ENCODE measurements around the gene GRAMD1B.

GRAMD1B gene

DNA sequence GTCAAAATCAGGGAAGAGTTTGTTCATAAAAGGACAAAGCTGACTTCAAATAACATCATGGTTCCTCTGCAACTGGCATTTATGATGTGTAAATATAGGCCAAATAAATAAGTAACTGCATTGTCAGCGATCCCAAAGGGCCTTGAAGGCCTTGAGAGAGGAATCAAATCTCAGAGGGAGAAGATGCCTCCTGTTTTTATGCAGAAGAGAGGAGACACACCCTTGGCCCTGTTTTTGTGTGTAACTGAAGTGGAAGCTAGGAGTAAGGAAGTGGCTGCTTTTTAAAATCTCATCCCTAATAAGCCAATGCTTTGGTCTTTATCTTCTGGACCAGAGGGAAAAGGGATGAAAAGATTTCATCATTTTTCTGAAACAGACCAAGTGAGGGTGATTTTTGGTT lies 240.0 kb downstream of the GRAMD1B start:
- FAIRE-seq (no peak), DNase-seq (ENCODE audit: insufficient read length, low spot score) (no peak)
- TF ChIP-seq, protein P1, sequence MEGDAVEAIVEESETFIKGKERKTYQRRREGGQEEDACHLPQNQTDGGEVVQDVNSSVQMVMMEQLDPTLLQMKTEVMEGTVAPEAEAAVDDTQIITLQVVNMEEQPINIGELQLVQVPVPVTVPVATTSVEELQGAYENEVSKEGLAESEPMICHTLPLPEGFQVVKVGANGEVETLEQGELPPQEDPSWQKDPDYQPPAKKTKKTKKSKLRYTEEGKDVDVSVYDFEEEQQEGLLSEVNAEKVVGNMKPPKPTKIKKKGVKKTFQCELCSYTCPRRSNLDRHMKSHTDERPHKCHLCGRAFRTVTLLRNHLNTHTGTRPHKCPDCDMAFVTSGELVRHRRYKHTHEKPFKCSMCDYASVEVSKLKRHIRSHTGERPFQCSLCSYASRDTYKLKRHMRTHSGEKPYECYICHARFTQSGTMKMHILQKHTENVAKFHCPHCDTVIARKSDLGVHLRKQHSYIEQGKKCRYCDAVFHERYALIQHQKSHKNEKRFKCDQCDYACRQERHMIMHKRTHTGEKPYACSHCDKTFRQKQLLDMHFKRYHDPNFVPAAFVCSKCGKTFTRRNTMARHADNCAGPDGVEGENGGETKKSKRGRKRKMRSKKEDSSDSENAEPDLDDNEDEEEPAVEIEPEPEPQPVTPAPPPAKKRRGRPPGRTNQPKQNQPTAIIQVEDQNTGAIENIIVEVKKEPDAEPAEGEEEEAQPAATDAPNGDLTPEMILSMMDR (IDR thresholded peaks at IDR 0.05; ENCODE audit: insufficient read depth, missing control alignments) = no peak

DNA sequence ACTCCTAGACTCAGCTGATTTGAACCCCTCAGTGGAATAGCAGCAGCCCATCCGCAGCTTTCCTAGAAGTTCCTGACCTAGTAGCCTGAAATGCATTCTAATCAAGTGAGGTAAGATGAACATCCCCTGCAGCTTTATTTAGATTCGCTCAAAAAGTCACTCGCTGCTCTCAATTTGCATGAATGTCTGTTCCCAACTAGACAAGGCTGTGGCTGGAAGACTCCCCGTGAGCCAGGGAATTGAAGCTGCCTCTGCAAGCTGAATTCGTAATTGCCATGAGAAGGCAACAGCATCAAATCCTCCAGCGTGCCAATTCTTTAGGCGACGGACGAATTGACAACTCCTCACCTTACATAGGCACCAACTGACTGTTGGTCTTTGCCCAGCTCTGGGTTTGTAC lies 241.5 kb downstream of the GRAMD1B start:
- FAIRE-seq (no peak), DNase-seq (ENCODE audit: insufficient read length, low spot score) (no peak)
- TF ChIP-seq, protein P1 (IDR thresholded peaks at IDR 0.05; ENCODE audit: insufficient read depth, missing control alignments) = no peak

DNA sequence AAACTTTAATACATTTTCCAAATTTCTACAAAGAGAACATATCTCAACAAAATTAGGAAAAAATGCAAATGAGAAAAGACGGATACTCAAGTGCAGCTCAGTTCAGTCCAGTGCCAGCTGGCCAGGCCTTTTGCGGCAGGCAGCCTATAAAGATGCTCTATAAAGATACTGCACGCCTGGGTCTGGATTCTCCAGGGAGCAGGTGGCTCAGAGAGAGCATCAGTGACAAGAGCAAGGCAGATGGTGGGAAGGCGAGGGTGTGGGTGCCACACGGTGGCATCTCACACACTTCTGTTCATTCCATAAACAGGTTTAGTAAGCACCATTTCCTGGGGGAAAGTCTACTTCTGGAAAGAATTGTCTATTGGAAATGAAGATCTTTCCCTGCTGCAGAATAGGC lies 242.5 kb downstream of the GRAMD1B start:
- TF ChIP-seq, protein P1 (IDR thresholded peaks at IDR 0.05; ENCODE audit: insufficient read depth, missing control alignments) = no peak
- no peak for FAIRE-seq
- DNase-seq (ENCODE audit: insufficient read length, low spot score) = no peak

DNA sequence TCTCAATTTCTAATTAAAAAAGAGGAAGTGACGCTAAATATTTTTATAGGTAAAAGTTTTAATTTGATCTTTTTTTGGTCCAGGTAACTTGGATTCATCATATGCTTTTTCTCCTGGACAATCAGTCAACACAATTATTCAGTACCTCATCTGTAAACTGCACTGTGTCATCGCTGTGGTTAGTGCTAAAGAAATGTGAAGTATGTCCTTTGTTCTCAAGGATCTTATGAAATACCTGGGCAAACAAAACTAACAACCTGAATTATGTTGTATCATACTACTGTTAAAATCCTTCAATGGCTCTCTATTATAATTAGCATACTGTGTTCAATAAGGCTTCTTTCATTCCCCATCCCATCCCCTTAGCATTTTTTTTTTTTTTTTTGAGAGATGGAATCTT lies 244.2 kb downstream of the GRAMD1B start:
- TF ChIP-seq, protein P1 (IDR thresholded peaks at IDR 0.05; ENCODE audit: insufficient read depth, missing control alignments) = no peak
- FAIRE-seq = no peak
- no peak for DNase-seq (ENCODE audit: insufficient read length, low spot score)

Measured in D721Med (cell line).